KOPT-K1 (cell line): ENCODE results near the gene ARPIN.

ENCODE experiments used
- H3K27ac ChIP-seq: fragments of 200-600 bp; sonication (generic); 2 replicates; pipeline ENCODE4 v1.5.1; 2016; ENCODE audit warnings: antibody characterized with exemption, mild to moderate bottlenecking, low read depth, low read length; ENCODE audit not compliant: poor library complexity, severe bottlenecking
- H3K36me3 ChIP-seq: fragments of 200-600 bp; sonication (generic); 2 replicates; pipeline ENCODE4 v1.5.1; 2017; ENCODE audit warnings: antibody characterized with exemption, mild to moderate bottlenecking, low read length, moderate library complexity; ENCODE audit not compliant: insufficient read depth
- H3K9me3 ChIP-seq: fragments of 200-600 bp; sonication (generic); 2 replicates; pipeline ENCODE4 v1.5.1; 2017; ENCODE audit warnings: antibody characterized with exemption, low read length, mild to moderate bottlenecking; ENCODE audit not compliant: insufficient read depth, poor library complexity, severe bottlenecking

ARPIN gene

DNA sequence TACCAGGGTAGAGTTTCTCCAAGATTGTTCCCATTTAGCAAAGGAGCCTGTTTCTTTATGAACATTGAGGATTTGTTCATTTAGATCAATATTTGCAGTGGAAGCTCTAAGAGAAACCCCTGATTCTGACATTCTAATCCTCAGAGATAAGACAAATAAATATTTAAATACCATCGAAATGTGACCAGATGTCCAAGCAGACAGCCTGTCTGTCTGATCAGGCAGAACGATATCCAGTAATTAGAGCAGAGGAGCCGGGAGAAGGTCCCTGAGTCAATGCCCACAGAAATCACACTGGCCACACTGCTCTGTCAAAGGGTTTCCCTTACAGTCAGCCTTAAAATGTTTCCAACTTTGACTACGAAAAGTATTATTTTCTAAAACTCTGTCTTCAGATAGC, 15.7 kb upstream of the ARPIN start:
- Histone ChIP-seq H3K36me3 (no peaks in the 10 kb centered on the region), H3K27ac (no peak overlapping the region), H3K9me3 (no peaks in the 10 kb centered on the region)

DNA sequence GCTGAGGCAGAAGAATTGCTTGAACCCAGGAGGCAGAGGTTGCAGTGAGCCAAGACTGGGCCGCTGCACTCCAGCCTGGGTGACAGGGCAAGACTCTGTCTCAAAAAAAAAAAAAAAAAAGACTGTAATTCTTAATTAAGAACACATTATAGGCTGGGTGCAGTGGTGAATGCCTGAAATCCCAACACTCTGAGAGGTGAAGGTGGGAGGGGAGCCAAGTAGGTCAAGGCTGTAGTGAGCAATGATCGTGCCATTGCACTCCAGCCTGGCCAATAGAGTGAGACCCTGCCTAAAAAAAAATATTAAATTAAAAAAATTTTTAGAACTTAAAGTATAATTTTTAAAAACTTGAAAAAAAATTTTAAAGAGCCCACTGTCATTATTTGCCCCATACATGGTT, 13.4 kb upstream of the ARPIN start:
- no peaks in the 10 kb centered on the region for H3K36me3 ChIP-seq
- H3K9me3 ChIP-seq, result no peaks in the 10 kb centered on the region
- no peak overlapping the region for H3K27ac ChIP-seq

DNA sequence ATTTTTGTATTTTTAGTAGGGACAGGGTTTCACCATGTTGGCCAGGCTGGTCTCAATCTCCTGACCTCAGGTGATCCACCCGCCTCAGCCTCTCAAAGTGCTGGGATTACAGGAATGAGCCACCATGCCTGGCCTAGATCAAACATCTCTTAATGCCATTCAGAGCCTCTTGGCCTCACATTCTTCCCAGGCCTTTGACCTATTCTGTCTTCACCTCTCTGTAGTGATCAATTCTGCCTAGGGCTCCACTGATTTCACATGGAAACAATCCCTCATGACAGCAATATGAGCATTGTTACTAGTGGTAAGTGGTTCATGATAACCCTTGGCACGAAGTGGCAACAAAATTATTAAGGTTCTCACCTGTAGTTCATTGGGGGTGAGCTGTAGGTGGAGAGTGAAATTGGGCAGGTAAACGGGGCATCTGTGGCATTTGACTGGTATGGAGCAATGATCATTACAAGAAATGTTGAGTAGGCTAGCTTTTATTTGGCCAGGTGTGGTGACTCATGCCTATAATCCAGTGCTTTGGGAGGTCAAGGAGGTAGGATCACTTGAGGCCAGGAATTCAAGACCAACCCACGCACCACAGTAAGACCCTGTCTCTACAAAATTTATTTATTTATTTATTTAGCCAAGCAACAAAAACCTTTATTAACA, 4.8 kb upstream of the ARPIN start:
- H3K36me3 ChIP-seq, result no peaks in the 10 kb centered on the region
- H3K27ac ChIP-seq, result no peak overlapping the region
- no peaks in the 10 kb centered on the region for H3K9me3 ChIP-seq

DNA sequence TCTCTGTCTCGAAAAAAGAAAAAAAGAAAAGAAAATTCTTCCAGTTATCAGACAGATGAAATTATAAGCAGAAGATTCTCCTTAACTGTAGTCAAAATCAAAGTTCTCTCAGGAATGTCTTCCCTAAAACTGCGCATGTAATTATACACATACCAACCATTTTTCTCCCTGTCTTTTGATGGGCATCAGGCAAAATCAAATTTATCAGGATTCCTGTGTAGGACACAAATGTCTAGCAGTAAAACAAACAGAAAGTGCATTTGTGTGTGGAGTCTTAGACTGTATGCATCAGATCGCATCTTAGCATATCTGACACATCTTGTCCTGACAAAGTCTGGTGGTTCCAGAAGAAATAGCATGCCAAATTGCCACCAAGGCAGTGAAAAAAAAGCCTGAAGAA, 3.9 kb upstream of the ARPIN start:
- H3K27ac ChIP-seq, result no peak overlapping the region
- no peaks in the 10 kb centered on the region for H3K36me3 ChIP-seq
- no peaks in the 10 kb centered on the region for H3K9me3 ChIP-seq

DNA sequence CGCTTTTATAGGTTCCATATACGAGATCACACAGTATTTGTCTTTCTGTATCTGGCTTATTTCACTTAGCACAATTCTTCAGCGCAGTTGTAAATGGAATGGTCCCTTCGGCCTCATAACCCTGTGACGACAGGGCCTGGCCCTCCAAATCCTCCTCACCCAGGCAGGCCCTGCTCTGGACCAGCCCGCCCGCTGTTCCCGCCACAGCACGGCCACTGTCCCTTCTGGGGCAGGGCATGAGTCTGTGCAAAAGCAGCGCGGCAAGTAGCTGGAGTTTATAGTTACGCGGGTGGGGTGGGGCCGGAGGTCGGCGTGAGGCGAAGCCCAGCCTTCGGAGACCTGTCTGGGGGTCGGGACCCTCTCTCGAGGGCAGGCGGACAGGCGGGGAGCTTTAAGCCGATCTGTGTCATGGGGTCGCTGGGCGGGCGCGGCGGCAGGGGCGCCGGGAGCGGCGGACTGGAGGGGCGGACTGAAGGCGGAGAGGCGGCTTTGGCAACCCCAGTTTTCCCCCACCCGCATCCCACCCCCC, 543 bp downstream of the ARPIN start:
- H3K27ac ChIP-seq, result no peak overlapping the region

DNA sequence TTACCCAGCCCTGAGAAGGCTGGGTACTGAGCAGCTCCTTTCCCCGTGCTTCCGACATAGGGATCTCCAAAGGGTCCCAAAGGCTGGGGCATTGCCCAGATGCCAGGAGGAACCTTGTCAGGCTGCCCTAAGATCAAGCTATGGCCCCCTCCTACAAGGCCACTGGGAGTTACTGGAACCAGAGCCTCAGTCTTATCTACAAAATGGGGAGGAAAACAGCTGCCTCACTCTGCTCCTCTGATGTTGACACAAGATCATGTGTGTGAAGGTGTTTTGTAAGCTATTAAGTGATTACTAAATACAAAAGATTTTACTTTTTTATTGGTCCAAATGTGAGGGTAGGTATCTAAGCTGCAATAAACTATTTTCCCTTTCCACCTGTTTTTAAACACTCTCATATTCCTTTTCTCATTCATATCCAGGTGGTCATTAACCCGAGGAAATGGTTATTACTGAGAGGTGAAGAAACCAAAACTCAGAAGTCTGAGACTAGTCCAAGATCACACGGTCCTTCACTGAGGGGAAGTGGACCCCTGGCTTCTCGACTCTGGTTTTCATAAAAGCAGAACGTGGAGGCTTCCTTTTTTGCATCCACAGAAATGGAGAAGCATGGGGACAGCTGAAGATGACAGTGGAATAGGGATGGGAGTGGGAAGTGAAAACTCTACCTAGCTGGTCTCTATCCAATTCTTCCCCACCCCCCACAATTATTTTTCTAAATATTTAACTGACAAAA, 1.7 kb downstream of the ARPIN start:
- Histone ChIP-seq H3K27ac (no peak overlapping the region), H3K9me3 (no peaks in the 10 kb centered on the region), H3K36me3 (no peaks in the 10 kb centered on the region)

More for the DNA sequence above, 543 bp downstream of the ARPIN start:
- Histone ChIP-seq H3K36me3 (no peaks in the 10 kb centered on the region), H3K9me3 (no peaks in the 10 kb centered on the region)

DNA sequence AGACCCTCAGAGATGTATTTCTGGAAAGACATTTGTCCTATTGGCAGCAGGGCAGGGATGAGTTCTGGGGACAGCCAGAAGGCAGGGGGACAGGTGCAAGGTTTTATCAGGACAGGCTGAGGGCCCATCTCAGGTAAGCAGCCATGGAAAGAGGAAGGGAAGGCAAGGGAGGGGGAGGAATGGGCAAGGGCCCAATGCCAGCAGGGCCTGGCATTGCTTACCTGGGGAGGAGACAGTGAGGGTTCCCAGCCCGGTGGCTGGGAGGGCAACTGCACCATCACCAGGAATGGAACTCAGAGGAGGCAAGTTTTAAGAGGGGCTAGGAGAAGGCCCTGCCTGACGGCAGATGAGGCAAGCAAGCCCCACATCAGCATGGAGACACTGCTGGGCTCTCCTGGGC, 3.1 kb downstream of the ARPIN start:
- Histone ChIP-seq H3K36me3 (no peaks in the 10 kb centered on the region), H3K27ac (no peak overlapping the region), H3K9me3 (no peaks in the 10 kb centered on the region)

DNA sequence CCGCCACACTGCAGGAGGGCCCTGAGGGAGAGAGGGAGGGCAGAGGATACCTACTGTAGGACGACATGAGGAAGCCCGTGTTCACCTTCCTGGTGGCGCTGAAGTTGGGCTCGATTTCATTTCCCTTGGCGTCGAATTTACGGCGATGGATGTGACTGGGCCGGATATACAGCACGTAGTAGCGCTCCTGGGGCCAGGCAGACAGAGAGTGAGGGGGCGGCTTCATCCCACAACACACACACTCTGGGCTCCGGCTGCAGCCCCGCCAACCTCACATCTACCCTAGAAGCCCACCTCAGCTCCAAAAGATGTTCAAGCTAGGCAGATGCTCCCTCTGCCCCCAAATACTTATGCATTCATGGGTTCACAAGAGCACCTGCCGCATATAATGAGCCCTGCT, 4.5 kb downstream of the ARPIN start:
- Histone ChIP-seq H3K36me3 (no peaks in the 10 kb centered on the region), H3K27ac (no peak overlapping the region)

DNA sequence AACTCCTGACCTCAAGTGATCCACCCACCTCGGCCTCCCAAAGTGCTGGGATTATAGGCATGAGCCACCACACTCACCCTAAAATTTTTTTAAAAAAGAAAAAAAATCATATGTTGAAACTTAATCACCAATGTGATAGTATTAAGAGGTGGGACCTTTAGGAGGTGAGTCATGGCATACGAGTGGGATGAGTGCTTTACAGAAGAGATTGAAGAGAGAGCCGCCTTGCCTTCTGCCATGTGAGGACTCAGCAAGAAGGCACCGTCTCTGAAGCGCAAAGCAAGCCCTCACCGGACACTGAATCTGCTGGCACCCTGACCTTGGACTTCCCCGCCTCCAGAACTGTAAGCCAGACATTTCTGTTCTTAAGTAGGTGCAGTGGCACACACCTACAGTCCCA, 5.5 kb downstream of the ARPIN start:
- H3K36me3 ChIP-seq, result no peaks in the 10 kb centered on the region
- H3K27ac ChIP-seq, result no peak overlapping the region
- no peaks in the 10 kb centered on the region for H3K9me3 ChIP-seq

More for the DNA sequence above, 4.5 kb downstream of the ARPIN start:
- no peaks in the 10 kb centered on the region for H3K9me3 ChIP-seq

DNA sequence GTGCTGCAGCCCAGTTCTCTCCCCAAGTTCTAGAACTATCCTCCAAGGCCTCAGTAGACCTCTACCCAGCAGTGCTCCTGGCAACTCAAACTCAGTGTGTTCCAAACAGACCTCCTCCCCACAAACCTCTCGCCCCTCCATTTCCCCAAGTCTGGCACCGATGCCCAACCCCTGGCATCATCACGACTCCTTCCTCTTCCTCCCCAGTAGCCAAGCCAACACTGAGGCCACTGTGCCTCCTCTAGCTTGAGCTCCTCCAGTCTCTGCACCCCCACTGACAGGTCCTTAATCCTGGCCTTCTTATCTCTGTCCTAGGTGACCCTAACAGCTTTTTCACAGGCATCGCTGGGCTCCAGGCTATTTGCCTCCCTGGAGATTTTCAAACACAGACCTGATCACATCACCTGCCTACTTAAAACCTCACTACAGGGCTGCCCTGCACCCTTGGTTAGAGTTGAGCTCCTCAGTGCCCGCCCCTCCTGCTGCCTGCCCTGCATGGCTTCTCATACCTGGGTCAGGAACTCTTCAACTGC, 6.8 kb downstream of the ARPIN start:
- Histone ChIP-seq H3K27ac (no peak overlapping the region), H3K36me3 (no peaks in the 10 kb centered on the region)

DNA sequence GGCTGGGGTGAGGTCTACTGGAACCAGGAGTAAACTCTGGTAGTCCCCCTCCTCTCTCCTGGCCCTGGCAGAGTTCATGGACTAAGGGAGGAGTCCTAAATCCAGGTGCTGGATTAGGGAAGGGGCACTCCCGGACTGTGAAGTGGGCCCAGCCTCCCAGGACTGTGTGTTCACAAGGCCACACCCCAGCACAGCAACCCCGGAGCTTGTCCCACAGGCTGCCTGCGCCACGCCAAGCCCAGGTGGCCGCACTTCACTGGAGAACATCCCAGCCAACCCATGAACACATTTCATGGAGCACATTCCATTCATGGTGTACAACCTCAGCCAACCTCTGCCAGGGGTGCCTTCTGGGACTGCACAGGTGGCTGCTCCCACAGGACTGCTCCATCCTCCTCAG, 8.2 kb downstream of the ARPIN start:
- Histone ChIP-seq H3K9me3 (no peaks in the 10 kb centered on the region), H3K27ac (no peak overlapping the region), H3K36me3 (no peaks in the 10 kb centered on the region)

More for the DNA sequence above, 6.8 kb downstream of the ARPIN start:
- no peaks in the 10 kb centered on the region for H3K9me3 ChIP-seq

DNA sequence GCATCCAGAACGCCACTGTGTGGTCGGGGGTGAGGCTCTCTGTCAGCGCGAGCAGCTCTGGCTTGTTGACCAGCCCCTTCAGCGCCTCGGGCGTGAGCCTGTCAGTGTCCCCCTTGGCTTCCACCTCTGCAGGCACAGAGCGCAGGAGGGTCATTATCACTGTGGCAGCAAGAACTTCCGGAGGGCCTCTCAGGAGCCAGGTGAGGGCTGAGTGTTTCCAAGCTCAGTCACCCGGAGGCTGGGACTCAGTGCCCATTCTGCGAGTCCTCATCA, 9.0 kb downstream of the ARPIN start:
- no peak overlapping the region for H3K27ac ChIP-seq
- no peaks in the 10 kb centered on the region for H3K36me3 ChIP-seq
- no peaks in the 10 kb centered on the region for H3K9me3 ChIP-seq

DNA sequence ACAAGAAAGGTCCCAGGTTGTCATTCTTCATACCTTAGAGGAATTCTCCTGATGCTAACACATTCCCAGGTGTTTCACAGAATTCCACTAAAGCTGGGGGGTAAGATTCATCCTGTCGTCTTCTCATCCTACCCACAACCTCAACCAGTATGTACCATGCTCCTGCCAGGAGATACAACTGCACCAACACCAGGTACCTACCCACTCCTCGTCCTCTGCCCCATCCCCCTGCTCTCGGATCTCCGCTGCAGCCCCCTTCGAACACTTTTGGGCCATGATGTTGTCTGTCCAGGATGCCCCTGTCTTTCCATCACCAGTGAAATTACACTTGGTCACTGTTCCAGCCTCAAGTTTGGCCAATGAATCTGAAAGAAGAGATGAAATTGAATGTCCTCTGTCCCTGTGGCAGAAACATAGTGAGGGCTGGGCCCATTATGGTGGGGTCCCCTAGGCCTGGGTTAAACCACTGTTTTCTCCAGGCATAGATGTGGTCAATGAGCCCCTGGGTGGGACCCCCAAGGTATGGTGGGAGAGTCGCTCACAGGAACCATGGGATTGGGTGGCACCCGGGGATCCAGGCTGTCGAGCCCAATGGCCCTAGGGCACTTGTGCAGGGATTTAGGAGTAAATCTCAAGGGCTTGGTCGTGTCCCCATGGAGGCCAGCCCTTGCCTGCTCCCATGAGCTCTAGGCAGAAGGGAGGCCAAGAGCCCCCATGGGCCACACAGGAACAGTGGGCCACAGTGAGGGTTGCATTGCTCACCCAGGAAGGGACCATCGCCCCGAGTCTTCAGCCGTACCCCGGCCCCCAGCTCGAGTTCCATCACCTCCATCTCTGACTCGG, 9.5 kb downstream of the ARPIN start:
- H3K36me3 ChIP-seq, result no peaks in the 10 kb centered on the region
- no peaks in the 10 kb centered on the region for H3K9me3 ChIP-seq
- H3K27ac ChIP-seq, result no peak overlapping the region

DNA sequence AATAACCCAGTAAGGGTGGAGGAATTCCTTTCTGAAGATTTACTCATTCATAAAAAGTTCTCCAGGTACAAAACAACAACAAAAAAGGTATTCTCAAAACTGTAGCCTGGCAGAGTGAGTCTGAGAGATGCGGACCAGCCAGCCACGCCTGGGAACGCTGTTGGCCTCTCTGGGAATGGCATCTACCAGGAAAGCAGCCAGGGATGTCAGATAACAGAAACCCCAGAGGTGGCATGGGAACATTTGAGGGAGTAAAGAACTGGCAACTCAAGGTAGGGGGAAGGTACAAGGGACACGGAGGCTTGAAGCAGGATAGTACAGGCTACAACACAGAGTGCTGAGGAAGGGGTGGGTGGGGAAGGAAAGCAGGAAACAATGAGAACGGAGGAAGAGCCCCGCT, 11.9 kb downstream of the ARPIN start:
- Histone ChIP-seq H3K9me3 (no peaks in the 10 kb centered on the region), H3K27ac (no peak overlapping the region), H3K36me3 (no peaks in the 10 kb centered on the region)

DNA sequence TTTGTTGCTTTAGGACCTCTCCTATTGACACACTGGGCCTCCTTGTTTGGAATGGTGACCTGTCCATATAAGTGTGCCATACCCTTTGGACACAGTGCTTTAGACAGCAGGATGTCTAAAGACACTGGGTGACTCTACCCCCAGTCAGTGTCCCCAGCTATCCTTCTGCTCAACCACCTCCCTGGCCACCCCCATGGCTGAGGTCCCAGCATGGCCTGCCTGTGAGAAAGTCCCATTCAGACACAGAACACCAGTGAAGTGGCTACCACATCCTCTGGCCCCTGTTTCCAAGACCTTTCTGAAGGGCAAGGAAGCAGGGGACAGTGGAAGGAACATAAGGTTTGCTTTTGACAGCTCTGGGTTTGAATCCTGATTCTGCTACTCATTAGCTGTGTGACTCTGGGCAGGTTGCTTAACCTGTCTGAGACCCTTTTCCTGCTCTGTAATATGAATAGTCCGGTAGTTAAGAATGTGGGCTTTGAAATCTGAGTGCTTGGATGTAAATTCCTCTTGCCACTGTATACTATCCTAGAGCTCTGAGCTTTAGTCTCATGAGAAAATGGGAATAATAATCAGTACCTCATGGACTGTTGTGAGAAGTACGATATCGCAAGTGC, 12.7 kb downstream of the ARPIN start:
- H3K27ac ChIP-seq, result no peak overlapping the region

More for the DNA sequence above, 12.7 kb downstream of the ARPIN start:
- H3K9me3 ChIP-seq, result no peaks in the 10 kb centered on the region
- H3K36me3 ChIP-seq, result no peaks in the 10 kb centered on the region
